ENCODE results near the gene CKM. TPM values are rescaled to one million over a fixed set of nuclear protein-coding genes. Genes with fewer than 3 reads are reported as not detected.

Gene CKM
- total RNA-seq, 1 experiment from 2014 or later = not detected

DNA sequence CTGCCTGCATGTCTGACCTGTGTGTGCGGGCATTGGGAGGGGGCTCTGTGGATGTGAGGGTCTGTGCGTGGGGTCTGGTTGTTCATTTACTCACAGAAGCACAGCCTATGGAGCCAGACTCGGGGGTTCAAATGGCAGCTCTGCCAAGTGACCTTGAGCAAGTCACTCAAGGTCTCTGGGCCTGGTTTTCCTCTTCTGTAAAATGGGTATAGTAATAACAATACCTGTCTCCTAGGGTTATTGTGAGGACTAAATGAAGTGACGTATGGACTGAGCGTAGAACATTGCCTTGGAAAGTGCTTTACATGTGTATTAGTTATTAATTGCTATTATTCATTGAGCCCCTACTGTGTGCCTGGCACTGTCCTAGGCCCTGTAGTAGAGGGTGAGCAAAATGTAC lies 24.4 kb downstream of the CKM start:
- no peak for DNase-seq
- Histone ChIP-seq H4K20me1 (ENCODE audit: low read length) (no peaks in the 10 kb centered on the region), H3K4me3 (ENCODE audit: low read length) (no peak overlapping the region), H3K27ac (ENCODE audit: low read length) (no peak overlapping the region), H3K4me1 (ENCODE audit: insufficient read depth, low read length) (no peaks in the 10 kb centered on the region), H3K9me3 (ENCODE audit: low read length) (no peaks in the 10 kb centered on the region), H3K27me3 (ENCODE audit: low read length) (no peaks in the 10 kb centered on the region), H3K4me2 (ENCODE audit: low read length) (no peak overlapping the region), H3K9ac (ENCODE audit: low read length) (no peak overlapping the region), H3K9me2 (replicated peaks; ENCODE audit: low read length) (no peaks in the 10 kb centered on the region), H3K79me2 (ENCODE audit: low read length) (no peaks in the 10 kb centered on the region), H3K36me3 (ENCODE audit: low read depth, low read length) (no peaks in the 10 kb centered on the region), H3F3A (ENCODE audit: low read length, unreplicated experiment) (no peaks in the 10 kb centered on the region), H2AFZ (ENCODE audit: low read length) (no peak overlapping the region)
- ChIA-PET POLR2A (ENCODE audit: unreplicated experiment) (no interaction called here), CTCF (no interaction called here)
- BruUV-seq (replicated peaks) = no TSS peak
- no peak for ATAC-seq
- no peak for TF ChIP-seq EZH2 (IDR thresholded peaks at IDR 0.05; ENCODE audit: low read length, unreplicated experiment)
- TF ChIP-seq, protein P1, sequence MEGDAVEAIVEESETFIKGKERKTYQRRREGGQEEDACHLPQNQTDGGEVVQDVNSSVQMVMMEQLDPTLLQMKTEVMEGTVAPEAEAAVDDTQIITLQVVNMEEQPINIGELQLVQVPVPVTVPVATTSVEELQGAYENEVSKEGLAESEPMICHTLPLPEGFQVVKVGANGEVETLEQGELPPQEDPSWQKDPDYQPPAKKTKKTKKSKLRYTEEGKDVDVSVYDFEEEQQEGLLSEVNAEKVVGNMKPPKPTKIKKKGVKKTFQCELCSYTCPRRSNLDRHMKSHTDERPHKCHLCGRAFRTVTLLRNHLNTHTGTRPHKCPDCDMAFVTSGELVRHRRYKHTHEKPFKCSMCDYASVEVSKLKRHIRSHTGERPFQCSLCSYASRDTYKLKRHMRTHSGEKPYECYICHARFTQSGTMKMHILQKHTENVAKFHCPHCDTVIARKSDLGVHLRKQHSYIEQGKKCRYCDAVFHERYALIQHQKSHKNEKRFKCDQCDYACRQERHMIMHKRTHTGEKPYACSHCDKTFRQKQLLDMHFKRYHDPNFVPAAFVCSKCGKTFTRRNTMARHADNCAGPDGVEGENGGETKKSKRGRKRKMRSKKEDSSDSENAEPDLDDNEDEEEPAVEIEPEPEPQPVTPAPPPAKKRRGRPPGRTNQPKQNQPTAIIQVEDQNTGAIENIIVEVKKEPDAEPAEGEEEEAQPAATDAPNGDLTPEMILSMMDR (conservative IDR thresholded peaks at IDR 0.05; ENCODE audit: low read depth, low read length) = no peak
- TF ChIP-seq EZH2phosphoT487 (IDR thresholded peaks at IDR 0.05; ENCODE audit: borderline replicate concordance, low read length) = no peak
- intact Hi-C loops (cut with micrococcal nuclease) = no loop called here

DNA sequence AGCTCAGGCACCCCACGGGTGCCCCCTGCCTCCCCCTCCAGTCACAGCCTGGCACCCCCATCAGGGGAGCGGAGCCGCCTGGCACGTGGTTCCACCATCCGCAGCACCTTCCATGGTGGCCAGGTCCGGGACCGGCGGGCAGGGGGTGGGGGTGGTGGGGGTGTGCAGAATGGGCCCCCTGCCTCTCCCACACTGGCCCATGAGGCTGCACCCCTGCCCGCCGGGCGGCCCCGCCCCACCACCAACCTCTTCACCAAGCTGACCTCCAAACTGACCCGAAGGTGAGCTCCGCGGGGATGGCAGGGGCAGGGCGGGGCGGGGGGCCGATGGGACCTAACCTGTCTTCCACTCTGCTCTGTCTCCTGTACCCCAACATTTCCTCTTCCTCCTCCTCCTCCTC lies 25.0 kb downstream of the CKM start:
- H3K36me3 ChIP-seq (ENCODE audit: low read depth, low read length) = no peaks in the 10 kb centered on the region
- H3K9ac ChIP-seq (ENCODE audit: low read length) = no peak overlapping the region
- CTCF ChIA-PET = no interaction called here
- intact Hi-C loops (cut with micrococcal nuclease) = no loop called here
- H3K79me2 ChIP-seq (ENCODE audit: low read length) = no peaks in the 10 kb centered on the region
- no peaks in the 10 kb centered on the region for H3K9me2 ChIP-seq (replicated peaks; ENCODE audit: low read length)
- H4K20me1 ChIP-seq (ENCODE audit: low read length) = no peaks in the 10 kb centered on the region
- H3K27ac ChIP-seq (ENCODE audit: low read length) = no peak overlapping the region
- no peaks in the 10 kb centered on the region for H3K9me3 ChIP-seq (ENCODE audit: low read length)
- no TSS peak for BruUV-seq (replicated peaks)
- no peaks in the 10 kb centered on the region for H3K4me1 ChIP-seq (ENCODE audit: insufficient read depth, low read length)
- no peak overlapping the region for H3K4me2 ChIP-seq (ENCODE audit: low read length)
- no peak for ATAC-seq
- no peak for DNase-seq
- TF ChIP-seq EZH2phosphoT487 (IDR thresholded peaks at IDR 0.05; ENCODE audit: borderline replicate concordance, low read length) = no peak
- TF ChIP-seq EZH2 (IDR thresholded peaks at IDR 0.05; ENCODE audit: low read length, unreplicated experiment) = no peak
- TF ChIP-seq, protein P1 (conservative IDR thresholded peaks at IDR 0.05; ENCODE audit: low read depth, low read length) = no peak
- no peak overlapping the region for H3K4me3 ChIP-seq (ENCODE audit: low read length)
- H2AFZ ChIP-seq (ENCODE audit: low read length) = no peak overlapping the region
- H3F3A ChIP-seq (ENCODE audit: low read length, unreplicated experiment) = no peaks in the 10 kb centered on the region
- H3K27me3 ChIP-seq (ENCODE audit: low read length) = no peaks in the 10 kb centered on the region
- POLR2A ChIA-PET (ENCODE audit: unreplicated experiment) = no interaction called here

DNA sequence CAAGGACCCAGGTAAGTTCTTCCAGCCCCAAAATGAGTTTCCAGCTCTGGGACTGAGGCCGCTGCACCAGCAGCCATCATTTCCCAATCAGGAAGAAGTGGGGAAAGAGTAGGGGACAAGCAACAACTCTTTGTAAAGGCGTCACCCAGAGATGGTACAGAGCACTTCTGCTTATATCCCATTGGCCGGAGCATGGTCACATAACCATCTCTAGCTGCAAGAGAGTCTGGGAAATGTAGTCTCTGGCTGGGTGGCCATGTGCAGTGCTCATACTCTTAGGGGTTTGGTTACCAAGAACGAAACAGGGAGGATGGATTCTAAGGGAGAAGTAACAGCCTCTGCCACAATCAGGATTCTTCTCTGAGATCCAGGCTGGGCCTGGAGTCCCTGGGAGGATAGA lies 26.3 kb downstream of the CKM start:
- TF ChIP-seq EZH2 (IDR thresholded peaks at IDR 0.05; ENCODE audit: low read length, unreplicated experiment) = no peak
- TF ChIP-seq, protein P1 (conservative IDR thresholded peaks at IDR 0.05; ENCODE audit: low read depth, low read length) = no peak
- TF ChIP-seq EZH2phosphoT487 (IDR thresholded peaks at IDR 0.05; ENCODE audit: borderline replicate concordance, low read length) = no peak
- no TSS peak for BruUV-seq (replicated peaks)
- Histone ChIP-seq H3K36me3 (ENCODE audit: low read depth, low read length) (no peaks in the 10 kb centered on the region), H3K9me3 (ENCODE audit: low read length) (no peaks in the 10 kb centered on the region), H2AFZ (ENCODE audit: low read length) (no peak overlapping the region), H3K79me2 (ENCODE audit: low read length) (no peaks in the 10 kb centered on the region), H3F3A (ENCODE audit: low read length, unreplicated experiment) (no peaks in the 10 kb centered on the region), H3K9me2 (replicated peaks; ENCODE audit: low read length) (no peaks in the 10 kb centered on the region), H3K4me3 (ENCODE audit: low read length) (no peak overlapping the region), H3K4me1 (ENCODE audit: insufficient read depth, low read length) (no peaks in the 10 kb centered on the region), H3K9ac (ENCODE audit: low read length) (no peak overlapping the region), H3K27ac (ENCODE audit: low read length) (no peak overlapping the region), H3K27me3 (ENCODE audit: low read length) (no peaks in the 10 kb centered on the region), H4K20me1 (ENCODE audit: low read length) (no peaks in the 10 kb centered on the region), H3K4me2 (ENCODE audit: low read length) (no peak overlapping the region)
- ChIA-PET CTCF (no interaction called here), POLR2A (ENCODE audit: unreplicated experiment) (no interaction called here)
- ATAC-seq (no peak), DNase-seq (no peak)
- intact Hi-C loops (cut with micrococcal nuclease) = no loop called here

Data from PC-3 (cell line).